IMR-90 (cell line): Measurements from ENCODE around the gene MAGI1. TPM values are rescaled to one million over a fixed set of nuclear protein-coding genes. Genes with fewer than 3 reads are reported as not detected.

ENCODE experiments used
- ATAC-seq: fragments of 200-7000 bp; cut with Tn5 transposase; 2 replicates; pipeline ENCODE4 v1.9.1; 2020; ENCODE audit warnings: low read depth, mild to moderate bottlenecking, moderate library complexity
- BruUV-seq: library from RNA; stranded (reverse); fragments of 400-500 nt; replicated peaks from 2 replicates; lab custom pipeline; 2021; lab: Mats Ljungman, UMichigan
- CTCF ChIA-PET: fragments of 300-600 bp; formaldehyde crosslinking; extraction: SDS; loops from one replicate; lab custom pipeline; 2021; ENCODE audit warnings: antibody characterized with exemption; lab: Yijun Ruan, JAX
- POLR2A ChIA-PET: fragments of 300-600 bp; sonication (Branson Sonifier 250); formaldehyde crosslinking; loops from one replicate; lab custom pipeline; 2022; ENCODE audit warnings: antibody characterized with exemption; ENCODE audit not compliant: unreplicated experiment; lab: Charles Lee
- DNase-seq: peaks from one replicate; pipeline ENCODE4 v3.0.0; 2013
- H2AFZ ChIP-seq: replicated peaks from 2 replicates; pipeline ENCODE3; 2013; ENCODE audit warnings: low read length, mild to moderate bottlenecking; ENCODE audit not compliant: poor library complexity
- H2AK5ac ChIP-seq: 2 replicates; pipeline ENCODE4 v1.6.1; 2013; ENCODE audit warnings: low read depth, low read length, inconsistent platforms
- H2AK9ac ChIP-seq: replicated peaks from 2 replicates; pipeline ENCODE3; 2013; ENCODE audit warnings: mild to moderate bottlenecking, low read depth, low read length, moderate library complexity; ENCODE audit not compliant: poor library complexity
- H2BK120ac ChIP-seq: 2 replicates; pipeline ENCODE4 v1.6.1; 2013; ENCODE audit warnings: low read depth, low read length, inconsistent platforms
- H2BK15ac ChIP-seq: 3 replicates; pipeline ENCODE4 v1.6.1; 2013; ENCODE audit warnings: low read depth, low read length, inconsistent platforms
- H2BK20ac ChIP-seq: 2 replicates; pipeline ENCODE4 v1.6.1; 2013; ENCODE audit warnings: low read depth, mild to moderate bottlenecking, inconsistent platforms, low read length, moderate library complexity
- H2BK5ac ChIP-seq: 2 replicates; pipeline ENCODE4 v1.6.1; 2013; ENCODE audit warnings: mild to moderate bottlenecking, low read depth, low read length, inconsistent platforms; ENCODE audit not compliant: poor library complexity, severe bottlenecking
- H3K14ac ChIP-seq: replicated peaks from 2 replicates; pipeline ENCODE4 v1.6.1; 2013; ENCODE audit warnings: low read depth, low read length, inconsistent platforms
- H3K18ac ChIP-seq: 2 replicates; pipeline ENCODE4 v1.6.1; 2013; ENCODE audit warnings: low read depth, low read length, control low read depth
- H3K23ac ChIP-seq: 2 replicates; pipeline ENCODE4 v1.6.1; 2013; ENCODE audit warnings: low read depth, low read length, inconsistent platforms
- H3K27ac ChIP-seq: 2 replicates; pipeline ENCODE4 v1.5.1; 2013; ENCODE audit warnings: mild to moderate bottlenecking, control low read depth, low read length; ENCODE audit not compliant: insufficient read depth
- H3K27me3 ChIP-seq: 2 replicates; pipeline ENCODE4 v1.6.1; 2013; ENCODE audit warnings: low read length; ENCODE audit not compliant: control insufficient read depth, insufficient read depth
- H3K36me3 ChIP-seq: 2 replicates; pipeline ENCODE4 v1.6.1; 2013; ENCODE audit warnings: low read length, mixed read lengths; ENCODE audit not compliant: control insufficient read depth, insufficient read depth
- H3K4ac ChIP-seq: 2 replicates; pipeline ENCODE4 v1.6.1; 2013; ENCODE audit warnings: low read depth, low read length, inconsistent platforms
- H3K4me1 ChIP-seq: 2 replicates; pipeline ENCODE4 v1.6.1; 2013; ENCODE audit warnings: low read length, mixed read lengths; ENCODE audit not compliant: control insufficient read depth, insufficient read depth
- H3K4me2 ChIP-seq: 2 replicates; pipeline ENCODE4 v1.6.1; 2013; ENCODE audit warnings: low read depth, mild to moderate bottlenecking, control low read depth, low read length, moderate library complexity
- H3K4me3 ChIP-seq: 2 replicates; pipeline ENCODE4 v1.5.1; 2013; ENCODE audit warnings: low read depth, mild to moderate bottlenecking, control low read depth, low read length, moderate library complexity; ENCODE audit not compliant: insufficient read depth
- H3K56ac ChIP-seq: 2 replicates; pipeline ENCODE4 v1.6.1; 2013; ENCODE audit warnings: low read length, inconsistent platforms; ENCODE audit not compliant: insufficient read depth; ENCODE audit errors: extremely low read depth
- H3K79me1 ChIP-seq, 2 experiments: 2 replicates each; pipeline ENCODE4 v1.6.1; 2013; ENCODE audit warnings: low read length in 2 of 2, inconsistent platforms in 1 of 2, low read depth in 1 of 2
- H3K9ac ChIP-seq: 2 replicates; pipeline ENCODE4 v1.6.1; 2013; ENCODE audit warnings: low read depth, low read length, control low read depth
- H3K9me1 ChIP-seq: 2 replicates; pipeline ENCODE4 v1.6.1; 2013; ENCODE audit warnings: low read length, inconsistent platforms; ENCODE audit not compliant: insufficient read depth
- H3K9me3 ChIP-seq: 2 replicates; pipeline ENCODE4 v1.6.1; 2013; ENCODE audit warnings: low read length; ENCODE audit not compliant: control insufficient read depth, insufficient read depth
- H4K20me1 ChIP-seq: 2 replicates; pipeline ENCODE4 v1.6.1; 2013; ENCODE audit warnings: low read length, inconsistent platforms; ENCODE audit not compliant: insufficient read depth
- H4K5ac ChIP-seq: 2 replicates; pipeline ENCODE4 v1.6.1; 2013; ENCODE audit warnings: mild to moderate bottlenecking, low read depth, low read length, control low read depth
- H4K8ac ChIP-seq, 2 experiments: 2 replicates each; pipeline ENCODE4 v1.6.1; 2013; ENCODE audit warnings: low read depth in 2 of 2, low read length in 2 of 2, control low read depth in 1 of 2, inconsistent platforms in 1 of 2
- H4K91ac ChIP-seq: 2 replicates; pipeline ENCODE4 v1.6.1; 2013; ENCODE audit warnings: low read depth, low read length, inconsistent platforms; ENCODE audit not compliant: insufficient read depth
- CHD1 ChIP-seq: IDR thresholded peaks from 2 replicates; pipeline ENCODE4 v1.6.1; 2012; ENCODE audit warnings: low read depth, low read length, improper control_type of control experiment
- MAFK ChIP-seq: IDR thresholded peaks from 2 replicates; pipeline ENCODE4 v1.6.1; 2012; ENCODE audit warnings: low read depth, low read length, improper control_type of control experiment
- WGBS, 2 experiments: methylation state at CpG; one replicate each; pipeline versions ENCODE4 v1.1.5 to v1.1.7; 2013; ENCODE audit warnings: missing lambda C conversion rate in 2 of 2; ENCODE audit not compliant: insufficient read length in 1 of 2; ENCODE audit errors: extremely low coverage in 2 of 2; 5-methylcytosine and 5-hydroxymethylcytosine counted together
- dilution Hi-C: fragments of 300-500 bp; cut with HindIII; formaldehyde crosslinking; loops from one replicate; pipeline ENCODE4 v1.14.3; 2018; ENCODE audit warnings: low sequenced_read_pairs; ENCODE audit not compliant: unreplicated experiment
- in situ Hi-C: fragments of 300-500 bp; cut with MboI; formaldehyde crosslinking; loops from 3 replicates; pipeline ENCODE4 v1.14.3; 2019; ENCODE audit warnings: low sequenced_read_pairs, inconsistent platforms, mixed read lengths
- intact Hi-C: fragments of 100-400 bp; cut with micrococcal nuclease; formaldehyde crosslinking; loops from 2 replicates; pipeline ENCODE4 v1.10.0; 2022
- polyA plus RNA-seq, 3 experiments: library from polyadenylated mRNA; depleted of rRNA; stranded (reverse); fragments of >200 nt; gene quantifications; 2 replicates each; pipeline ENCODE4 v1.2.3, GENCODE V29; 2012; ENCODE audit warnings: low replicate concordance in 1 of 3
- total RNA-seq: library from RNA; depleted of rRNA; stranded (reverse); fragments of >200 nt; gene quantifications from 2 replicates; pipeline ENCODE4 v1.2.3, GENCODE V29; 2012

The MAGI1 gene
- total and polyA plus RNA-seq, 2 of the 4 experiments (the other 2 are of a cell fraction): 14.5 to 24.2 TPM

GRCh38 chr3:65717676-65718346 lies 320.9 kb downstream of the MAGI1 start:
- ATAC-seq (no peak), DNase-seq (no peak)
- H3K4me1 ChIP-seq: peaks cover 10% of the 10 kb centered on the region; the same call in 1 of the 2 replicates
- no peak overlapping the region for H2BK20ac ChIP-seq
- no peak overlapping the region for H3K27ac ChIP-seq
- H3K79me1 ChIP-seq: peaks cover 12 to 24% of the 10 kb centered on the region in 2 experiments; a peak in 3 of 4 replicates
- no peak overlapping the region for H3K4me3 ChIP-seq
- no peaks in the 10 kb centered on the region; the same call in 1 of the 2 replicates for H4K20me1 ChIP-seq
- H2AK5ac ChIP-seq: no peak overlapping the region
- no peak overlapping the region for H3K23ac ChIP-seq
- no peak overlapping the region for H3K4me2 ChIP-seq
- no peak overlapping the region for H4K5ac ChIP-seq
- ChIA-PET POLR2A (no interaction called here), CTCF (no interaction called here)
- peak; percentile 86 for TF ChIP-seq MAFK
- no peak for TF ChIP-seq CHD1
- no peak overlapping the region for H2AFZ ChIP-seq
- H3K56ac ChIP-seq: no peak overlapping the region
- H2BK5ac ChIP-seq: no peak overlapping the region
- H4K91ac ChIP-seq: no peak overlapping the region
- H3K4ac ChIP-seq: no peak overlapping the region
- H3K9me1 ChIP-seq: peaks cover 3% of the 10 kb centered on the region; the same call in 1 of the 2 replicates
- no peaks in the 10 kb centered on the region for H3K9me3 ChIP-seq
- 83% methylated on average over 1 of the region's 4 CpGs; no CpG with 5 or more reads in 1 of the 2 experiments for WGBS, 2 experiments
- no peak overlapping the region for H3K18ac ChIP-seq
- no peaks in the 10 kb centered on the region for H3K27me3 ChIP-seq
- H3K14ac ChIP-seq: no peak overlapping the region
- dilution Hi-C loops: no loop called here
- intact Hi-C loops: no loop called here
- BruUV-seq: no TSS peak
- H3K9ac ChIP-seq: no peak overlapping the region
- H2BK120ac ChIP-seq: no peak overlapping the region
- H2BK15ac ChIP-seq: no peak overlapping the region
- H2AK9ac ChIP-seq: no peak overlapping the region
- no peaks in the 10 kb centered on the region for H3K36me3 ChIP-seq
- in situ Hi-C loops: no loop called here
- no peak overlapping the region for H4K8ac ChIP-seq
